ENCODE results near the gene SPEM1.

Gene SPEM1

GRCh38 chr17:7435676-7436555 lies 15.8 kb downstream of the SPEM1 start:
- H3K4me3 ChIP-seq (replicated peaks; ENCODE audit: low read depth, low read length) = peak overlapping the region; percentile 52

DNA sequence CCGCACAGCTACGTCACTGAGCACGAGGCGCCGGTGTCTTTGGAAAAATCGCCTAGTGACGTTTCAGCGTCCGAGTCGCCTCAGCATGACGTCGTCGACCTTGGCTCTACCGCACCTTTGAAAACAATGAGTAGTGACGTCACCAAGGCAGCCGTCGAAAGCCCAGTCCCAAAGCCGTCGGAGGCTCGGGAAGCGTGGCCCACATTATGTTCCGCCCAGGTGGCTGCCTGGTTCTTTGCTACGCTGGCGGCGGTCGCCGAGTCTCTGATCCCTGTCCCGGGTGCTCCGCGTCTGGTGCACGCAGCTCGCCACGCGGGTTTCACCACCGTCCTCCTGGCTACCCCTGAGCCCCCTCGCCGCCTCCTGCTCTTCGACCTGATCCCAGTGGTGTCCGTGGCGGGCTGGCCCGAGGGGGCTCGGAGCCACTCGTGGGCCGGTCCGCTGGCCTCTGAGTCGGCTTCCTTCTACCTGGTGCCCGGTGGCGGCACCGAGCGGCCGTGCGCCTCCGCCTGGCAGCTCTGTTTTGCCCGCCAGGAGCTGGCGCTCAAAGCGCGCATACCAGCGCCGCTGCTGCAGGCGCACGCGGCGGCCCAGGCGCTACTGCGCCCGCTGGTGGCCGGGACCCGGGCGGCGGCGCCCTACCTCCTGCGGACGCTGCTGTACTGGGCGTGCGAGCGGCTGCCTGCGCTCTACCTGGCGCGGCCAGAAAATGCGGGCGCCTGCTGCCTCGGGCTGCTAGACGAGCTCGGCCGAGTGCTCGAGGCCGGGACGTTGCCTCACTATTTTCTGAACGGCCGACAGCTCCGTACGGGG lies 16.6 kb downstream of the SPEM1 start:
- DNase-seq (ENCODE audit: low read depth) = peak; percentile 78
- H3K4me3 ChIP-seq (replicated peaks; ENCODE audit: low read depth, low read length) = peak overlapping the region; percentile 25
- peak; percentile 33 for TF ChIP-seq CTCF (IDR thresholded peaks at IDR 0.05; ENCODE audit: low read length, missing control alignments)

More at GRCh38 chr17:7435676-7436555, 15.8 kb downstream of the SPEM1 start:
- no peak for TF ChIP-seq CTCF (IDR thresholded peaks at IDR 0.05; ENCODE audit: low read length, missing control alignments)
- DNase-seq (ENCODE audit: low read depth) = no peak

- H3K4me3 ChIP-seq (replicated peaks; ENCODE audit: low read depth, low read length) = peak overlapping the region; percentile 24
- no peak for DNase-seq (ENCODE audit: low read depth)
- no peak for TF ChIP-seq CTCF (IDR thresholded peaks at IDR 0.05; ENCODE audit: low read length, missing control alignments)
Observed at GRCh38 chr17:7437369-7437863, 17.3 kb downstream of the SPEM1 start.

DNA sequence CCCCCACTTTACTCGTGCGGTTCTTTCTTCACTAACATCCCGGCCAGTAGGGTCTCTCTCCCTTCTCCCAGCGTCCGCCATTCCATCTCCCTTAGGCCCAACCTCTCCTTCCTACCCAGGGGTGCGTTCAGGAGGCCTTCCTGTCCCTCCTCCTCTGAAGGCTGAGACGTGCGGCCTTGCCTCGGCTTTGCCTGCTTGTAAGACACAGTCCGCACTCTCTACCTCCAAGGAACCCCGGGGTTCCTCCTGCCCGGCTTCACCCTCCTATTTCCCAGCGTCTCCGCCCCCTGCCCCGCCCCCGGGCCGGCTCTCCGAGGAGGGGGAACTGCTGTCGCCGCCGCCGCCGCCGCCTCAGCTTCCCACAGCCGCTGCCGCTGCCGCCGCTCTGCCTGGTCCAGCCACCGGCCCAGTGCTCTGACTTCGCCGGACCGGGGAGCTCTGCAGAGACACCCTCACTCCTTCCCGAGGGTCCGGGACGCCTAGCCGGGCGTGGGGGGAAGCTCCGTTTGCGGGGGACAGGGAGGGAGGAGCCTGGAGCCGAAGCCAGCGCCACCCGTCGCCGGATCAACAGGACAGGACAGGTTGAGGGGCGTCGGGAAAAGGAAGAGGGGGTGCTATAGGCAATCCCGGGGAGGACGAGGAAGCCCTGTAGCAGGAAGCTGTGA lies 18.0 kb downstream of the SPEM1 start:
- TF ChIP-seq CTCF (IDR thresholded peaks at IDR 0.05; ENCODE audit: low read length, missing control alignments) = no peak
- no peak for DNase-seq (ENCODE audit: low read depth)
- peak overlapping the region; percentile 10 for H3K4me3 ChIP-seq (replicated peaks; ENCODE audit: low read depth, low read length)

DNA sequence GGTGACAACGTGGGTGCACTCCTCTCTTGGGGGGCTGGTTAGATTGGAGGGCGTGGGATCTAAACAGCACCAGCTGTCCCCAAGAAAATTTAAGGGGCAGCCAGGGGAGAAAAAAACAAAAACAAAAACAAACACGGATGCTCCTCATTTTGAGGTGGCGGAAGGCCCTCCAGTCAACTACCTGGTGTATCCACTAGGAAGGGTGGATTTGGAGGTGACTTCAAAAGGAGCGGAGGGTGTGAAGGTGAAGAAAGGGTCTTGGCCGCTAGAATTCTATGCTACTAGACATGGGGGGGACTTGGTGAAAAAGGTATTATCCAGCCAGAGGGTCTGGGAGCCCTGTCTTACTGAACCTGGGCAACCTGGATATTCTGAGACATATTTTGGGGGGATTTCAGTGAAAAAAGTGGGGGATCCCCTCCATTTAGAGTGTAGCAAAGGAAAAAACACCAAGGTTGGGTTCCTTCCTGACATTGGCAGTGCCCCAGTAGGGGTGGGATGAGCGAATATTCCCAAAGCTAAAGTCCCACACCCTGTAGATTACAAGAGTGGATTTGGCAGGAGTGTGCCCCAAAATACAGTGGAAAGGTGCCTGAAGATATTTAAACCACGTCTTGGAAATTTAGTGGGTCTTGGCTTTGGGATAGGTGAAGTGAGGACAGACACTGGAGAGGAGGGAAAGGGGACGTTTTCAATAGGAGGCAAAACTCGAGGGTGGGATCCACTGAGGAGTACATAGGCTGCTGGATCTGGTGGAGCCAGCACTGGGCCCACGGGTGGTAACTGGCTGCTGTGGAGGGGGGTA lies 18.7 kb downstream of the SPEM1 start:
- no peak overlapping the region for H3K4me3 ChIP-seq (replicated peaks; ENCODE audit: low read depth, low read length)
- no peak for DNase-seq (ENCODE audit: low read depth)
- TF ChIP-seq CTCF (IDR thresholded peaks at IDR 0.05; ENCODE audit: low read length, missing control alignments) = no peak
